HepG2 (cell line): ENCODE data around the gene RASIP1. TPM values are rescaled to one million over a fixed set of nuclear protein-coding genes. Genes with fewer than 3 reads are reported as not detected.

ENCODE experiments used
- AHR ChIP-seq: IDR thresholded peaks from 2 replicates; pipeline ENCODE4 v1.6.1; 2018; ENCODE audit warnings: missing genetic modification reagents, missing compliant biosample characterization
- BCL6 ChIP-seq: IDR thresholded peaks from 2 replicates; pipeline ENCODE4 v1.6.1; 2016; ENCODE audit warnings: missing genetic modification reagents, missing compliant biosample characterization
- CREB3 ChIP-seq: sonication (generic); formaldehyde crosslinking; IDR thresholded peaks from 2 replicates; pipeline ENCODE4 v1.5.0; 2020; ENCODE audit warnings: missing genetic modification reagents
- FIP1L1 ChIP-seq: fragments of 200-400 bp; formaldehyde crosslinking; IDR thresholded peaks from 2 replicates; pipeline ENCODE4 v1.6.1; 2018; ENCODE audit warnings: low read depth, mild to moderate bottlenecking, low read length, moderate library complexity, borderline replicate concordance; ENCODE audit not compliant: insufficient read depth
- GLI4 ChIP-seq: sonication (generic); formaldehyde crosslinking; IDR thresholded peaks from 2 replicates; pipeline ENCODE4 v1.5.1; 2020; ENCODE audit warnings: missing genetic modification reagents, mild to moderate bottlenecking, moderate library complexity, borderline replicate concordance
- GMEB2 ChIP-seq: IDR thresholded peaks from 2 replicates; pipeline ENCODE4 v1.6.1; 2016; ENCODE audit warnings: missing biosample characterization, missing genetic modification reagents, low read depth
- MEIS2 ChIP-seq: sonication (generic); formaldehyde crosslinking; IDR thresholded peaks from 2 replicates; pipeline ENCODE4 v1.9.0; 2021; ENCODE audit warnings: mild to moderate bottlenecking, missing genetic modification reagents
- NKX3-1 ChIP-seq: sonication (generic); formaldehyde crosslinking; IDR thresholded peaks from 2 replicates; pipeline ENCODE4 v1.5.0; 2020; ENCODE audit warnings: missing genetic modification reagents
- PHF21A ChIP-seq: sonication (generic); formaldehyde crosslinking; IDR thresholded peaks from 2 replicates; pipeline ENCODE4 v1.5.0; 2020; ENCODE audit warnings: mild to moderate bottlenecking, missing genetic modification reagents
- PTBP1 ChIP-seq: fragments of 200-400 bp; formaldehyde crosslinking; IDR thresholded peaks from 2 replicates; pipeline ENCODE4 v1.6.1; 2018; ENCODE audit warnings: low read length, low read depth; ENCODE audit not compliant: poor library complexity, severe bottlenecking
- THYN1 ChIP-seq: sonication (generic); formaldehyde crosslinking; IDR thresholded peaks from 2 replicates; pipeline ENCODE4 v1.8.1; 2023; ENCODE audit warnings: low read depth, mild to moderate bottlenecking, moderate library complexity, missing genetic modification reagents, borderline replicate concordance
- UBTF ChIP-seq: sonication (generic); formaldehyde crosslinking; IDR thresholded peaks from 2 replicates; pipeline ENCODE4 v1.4.0; 2020; ENCODE audit warnings: mild to moderate bottlenecking, missing genetic modification reagents
- ZFP36L1 ChIP-seq: sonication (generic); formaldehyde crosslinking; IDR thresholded peaks from 2 replicates; pipeline ENCODE4 v1.8.0; 2022; ENCODE audit warnings: mild to moderate bottlenecking, missing genetic modification reagents, moderate library complexity
- ZFP41 ChIP-seq: sonication (generic); formaldehyde crosslinking; IDR thresholded peaks from 2 replicates; pipeline ENCODE4 v1.4.0; 2020; ENCODE audit warnings: mild to moderate bottlenecking, missing genetic modification reagents, borderline replicate concordance
- ZKSCAN5 ChIP-seq: sonication (generic); formaldehyde crosslinking; IDR thresholded peaks from 2 replicates; pipeline ENCODE4 v1.5.1; 2020; ENCODE audit warnings: mild to moderate bottlenecking, missing genetic modification reagents
- ZNF34 ChIP-seq: sonication (generic); formaldehyde crosslinking; IDR thresholded peaks from 2 replicates; pipeline ENCODE4 v1.4.0; 2020; ENCODE audit warnings: mild to moderate bottlenecking, missing genetic modification reagents, borderline replicate concordance
- ZNF687 ChIP-seq: sonication (generic); formaldehyde crosslinking; IDR thresholded peaks from 2 replicates; pipeline ENCODE4 v1.5.1; 2020; ENCODE audit warnings: mild to moderate bottlenecking, missing genetic modification reagents, moderate library complexity
- ZSCAN20 ChIP-seq: sonication (generic); formaldehyde crosslinking; IDR thresholded peaks from 2 replicates; pipeline ENCODE4 v1.4.0; 2020; ENCODE audit warnings: missing genetic modification reagents, mild to moderate bottlenecking, borderline replicate concordance
- polyA plus RNA-seq, 8 experiments: library from polyadenylated mRNA; depleted of rRNA in 3 of 8; stranded (reverse) in 7 of 8; unstranded in 1 of 8; fragments of >200 nt; fragmentation: Illumina TruSeq in 4 of 8; extraction: Trizol in 4 of 8; gene quantifications; 2 replicates each; pipeline versions ENCODE4 v1.2.1 to v1.2.3, GENCODE V29; 2011 to 2016; ENCODE audit warnings: low read depth in 4 of 8, missing spikeins in 1 of 8, mixed read lengths in 1 of 8; ENCODE audit not compliant: insufficient read depth in 1 of 8
- total RNA-seq, 5 experiments: library from RNA; depleted of rRNA; stranded (reverse); fragments of >200 nt; fragmentation: Illumina TruSeq; extraction: Trizol; gene quantifications; 2 replicates each; pipeline ENCODE4 v1.2.3, GENCODE V29; 2016; ENCODE audit warnings: low read depth in 1 of 5

RASIP1 gene
- total and polyA plus RNA-seq, 2 of the 13 experiments (the other 11 are each of a cell fraction or from before 2014, with no cell fraction given): 0.44 to 0.58 TPM

- TF ChIP-seq MEIS2 (CRISPR knock-in tag): no peak
- no peak for TF ChIP-seq ZKSCAN5 (CRISPR knock-in tag)
- peak; percentile 78; the same call in 1 of the 2 replicates for TF ChIP-seq GLI4
- TF ChIP-seq AHR: 0 out of 2 replicates have a peak, but pooled peaks have one; percentile 37
- peak; percentile 17; the same call in 1 of the 2 replicates for TF ChIP-seq PHF21A (CRISPR knock-in tag)
- no peak for TF ChIP-seq NKX3-1 (CRISPR knock-in tag)
- no peak for TF ChIP-seq ZFP41 (CRISPR knock-in tag)
- no peak for TF ChIP-seq ZSCAN20
- TF ChIP-seq ZFP36L1 (CRISPR knock-in tag): no peak
- TF ChIP-seq PTBP1: no peak
- TF ChIP-seq FIP1L1: no peak
- TF ChIP-seq CREB3 (CRISPR knock-in tag): no peak
- no peak for TF ChIP-seq UBTF (CRISPR knock-in tag)
- peak; percentile 79 for TF ChIP-seq ZNF687 (CRISPR knock-in tag)
- no peak for TF ChIP-seq THYN1
- TF ChIP-seq BCL6 (CRISPR knock-in tag): 0 out of 2 replicates have a peak, but pooled peaks have one; percentile 9
- TF ChIP-seq GMEB2 (CRISPR knock-in tag): peak; percentile 61
- TF ChIP-seq ZNF34 (CRISPR knock-in tag): no peak
Observed at GRCh38 chr19:48720613-48721296, 19.7 kb downstream of the RASIP1 start (continued).
